OCI-LY3 (cell line): ENCODE data around the gene ESYT2.

Source experiments
- H2AFZ ChIP-seq: fragments of 200-600, 300-600 bp; shearing (Covaris generic); 2 replicates; pipeline ENCODE4 v1.6.0; 2014; ENCODE audit warnings: antibody characterized with exemption, low read depth, low read length
- H3K27ac ChIP-seq: fragments of 200-600, 300-600 bp; sonication (generic); 2 replicates; pipeline ENCODE4 v1.5.1; 2014; ENCODE audit warnings: mild to moderate bottlenecking, low read length, moderate library complexity, mixed read lengths
- H3K27me3 ChIP-seq: fragments of 200-600, 300-600 bp; sonication (generic); 2 replicates; pipeline ENCODE4 v1.6.1; 2014; ENCODE audit warnings: low read depth, low read length, mixed read lengths
- H3K36me3 ChIP-seq: fragments of 200-600, 300-600 bp; sonication (generic); replicated peaks from 2 replicates; pipeline ENCODE3; 2014; ENCODE audit warnings: low read depth, low read length, mixed read lengths
- H3K4me1 ChIP-seq: fragments of 300-600, 200-600 bp; sonication (generic); 2 replicates; pipeline ENCODE4 v1.6.1; 2014; ENCODE audit warnings: low read length, mixed read lengths
- H3K4me2 ChIP-seq: fragments of 200-600, 300-600 bp; sonication (generic); 2 replicates; pipeline ENCODE4 v1.6.1; 2014; ENCODE audit warnings: low read length, mixed read lengths
- H3K4me3 ChIP-seq: fragments of 300-600, 200-600 bp; sonication (generic); 2 replicates; pipeline ENCODE4 v1.5.1; 2014; ENCODE audit warnings: antibody characterized with exemption, mild to moderate bottlenecking, low read length, moderate library complexity
- H3K79me2 ChIP-seq: fragments of 300-600, 200-600 bp; shearing (Covaris generic); 2 replicates; pipeline ENCODE4 v1.6.1; 2014; ENCODE audit warnings: mild to moderate bottlenecking, low read length, mixed read lengths
- H3K9ac ChIP-seq: fragments of 300-600, 200-600 bp; shearing (Covaris generic); 2 replicates; pipeline ENCODE4 v1.6.0; 2014; ENCODE audit warnings: mild to moderate bottlenecking, low read length, moderate library complexity
- H3K9me3 ChIP-seq: fragments of 200-600, 300-600 bp; shearing (Covaris generic); 2 replicates; pipeline ENCODE4 v1.6.1; 2014; ENCODE audit warnings: low read length, mixed read lengths; ENCODE audit not compliant: insufficient read depth
- H4K20me1 ChIP-seq: fragments of 200-600, 300-600 bp; sonication (generic); 2 replicates; pipeline ENCODE4 v1.6.1; 2016; ENCODE audit warnings: low read length, mixed read lengths; ENCODE audit not compliant: insufficient read depth
- CTCF ChIP-seq: fragments of 200-600, 300-600 bp; sonication (generic); IDR thresholded peaks from 2 replicates; pipeline ENCODE4 v1.5.1; 2014; ENCODE audit warnings: antibody characterized with exemption, low read length, low read depth
- EZH2phosphoT487 ChIP-seq: fragments of 200-600 bp; shearing (Covaris generic); IDR thresholded peaks from 2 replicates; pipeline ENCODE4 v1.6.1; 2018; ENCODE audit warnings: antibody characterized with exemption, mixed run types, low read depth

The ESYT2 gene

GRCh38 chr7:158767707-158768106 lies 61.6 kb downstream of the ESYT2 start:
- Histone ChIP-seq H3K4me3 (no peak overlapping the region), H3K27ac (no peak overlapping the region), H3K9me3 (no peaks in the 10 kb centered on the region), H3K4me1 (peaks cover 6% of the 10 kb centered on the region; the same call in 1 of the 2 replicates), H3K79me2 (no peaks in the 10 kb centered on the region), H3K36me3 (peaks cover 6% of the 10 kb centered on the region), H2AFZ (no peak overlapping the region), H3K27me3 (no peaks in the 10 kb centered on the region), H3K9ac (no peak overlapping the region), H3K4me2 (no peak overlapping the region), H4K20me1 (no peaks in the 10 kb centered on the region)
- TF ChIP-seq CTCF = no peak
- no peak for TF ChIP-seq EZH2phosphoT487

- no peak overlapping the region for H2AFZ ChIP-seq
These were observed 62.6 kb downstream of the ESYT2 start for GRCh38 chr7:158766570-158767281.

GRCh38 chr7:158765020-158765419 lies 64.3 kb downstream of the ESYT2 start:
- Histone ChIP-seq H3K36me3 (peaks cover 10% of the 10 kb centered on the region), H3K27me3 (no peaks in the 10 kb centered on the region), H3K4me3 (no peak overlapping the region), H3K4me2 (no peak overlapping the region), H3K27ac (no peak overlapping the region), H2AFZ (no peak overlapping the region), H4K20me1 (no peaks in the 10 kb centered on the region), H3K9ac (no peak overlapping the region), H3K9me3 (no peaks in the 10 kb centered on the region), H3K4me1 (no peaks in the 10 kb centered on the region), H3K79me2 (no peaks in the 10 kb centered on the region)
- TF ChIP-seq EZH2phosphoT487 (no peak), CTCF (no peak)

More at GRCh38 chr7:158766570-158767281, 62.6 kb downstream of the ESYT2 start:
- Histone ChIP-seq H4K20me1 (no peaks in the 10 kb centered on the region), H3K4me2 (no peak overlapping the region), H3K4me3 (no peak overlapping the region), H3K9me3 (no peaks in the 10 kb centered on the region), H3K4me1 (peaks cover 6% of the 10 kb centered on the region; the same call in 1 of the 2 replicates), H3K27ac (no peak overlapping the region), H3K9ac (no peak overlapping the region), H3K79me2 (no peaks in the 10 kb centered on the region), H3K27me3 (no peaks in the 10 kb centered on the region), H3K36me3 (peaks cover 4% of the 10 kb centered on the region)
- no peak for TF ChIP-seq CTCF
- TF ChIP-seq EZH2phosphoT487 = no peak

GRCh38 chr7:158763454-158764033 lies 65.8 kb downstream of the ESYT2 start:
- Histone ChIP-seq H3K4me1 (no peaks in the 10 kb centered on the region), H3K9me3 (no peaks in the 10 kb centered on the region), H3K4me2 (no peak overlapping the region), H4K20me1 (no peaks in the 10 kb centered on the region), H3K36me3 (peaks cover 18% of the 10 kb centered on the region), H3K4me3 (no peak overlapping the region), H3K79me2 (no peaks in the 10 kb centered on the region), H2AFZ (no peak overlapping the region), H3K27ac (no peak overlapping the region), H3K27me3 (no peaks in the 10 kb centered on the region), H3K9ac (no peak overlapping the region)
- TF ChIP-seq CTCF = no peak
- no peak for TF ChIP-seq EZH2phosphoT487
